ENCODE measurements around the gene MLPH. TPM values are rescaled to one million over a fixed set of nuclear protein-coding genes. Genes with fewer than 3 reads are reported as not detected.

Gene MLPH
- total and polyA plus RNA-seq, 5 donors: 57.8 to 189 (median 138) TPM

DNA sequence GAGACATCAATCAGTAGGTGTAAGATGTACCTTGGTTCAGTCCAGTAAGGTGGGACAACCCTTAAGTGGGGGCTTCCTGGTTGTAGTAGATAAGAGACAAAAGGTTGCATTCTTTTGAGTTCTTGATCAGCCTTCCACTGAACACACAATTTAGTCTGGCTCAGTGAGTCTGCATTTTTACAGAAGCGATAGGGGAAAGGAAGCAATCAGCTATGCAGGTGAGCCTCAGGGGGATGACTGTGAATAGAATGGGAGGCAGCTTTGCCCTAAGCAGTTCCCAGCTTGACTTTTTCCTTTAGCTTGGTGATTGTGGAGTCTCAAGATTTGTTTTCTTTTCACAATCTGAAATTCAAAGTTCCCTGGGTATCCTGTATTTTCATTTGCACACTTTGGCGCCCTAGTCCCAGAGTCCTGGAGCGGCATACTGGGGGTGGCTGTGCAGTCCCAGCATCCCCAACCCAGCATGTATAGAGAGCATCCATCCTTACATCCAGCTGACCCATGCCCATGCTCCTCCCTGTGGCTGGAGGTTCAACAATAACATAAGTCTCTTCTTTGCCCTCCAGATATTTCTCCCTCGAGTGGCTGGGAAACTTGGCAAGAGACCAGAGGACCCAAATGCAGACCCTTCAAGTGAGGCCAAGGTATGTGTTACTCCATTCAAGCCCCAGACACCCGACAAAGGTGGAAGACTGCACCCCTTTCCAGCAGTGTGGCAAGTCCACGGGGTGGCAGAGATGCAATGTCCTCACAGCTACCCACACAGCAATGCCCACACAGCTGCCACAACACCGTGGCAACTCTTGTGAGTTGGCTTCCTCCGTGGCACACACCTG, 59.2 kb downstream of the MLPH start:
- Histone ChIP-seq H3K4me3 (ENCODE audit: low read length) (no peak overlapping the region), H3K9me3 (ENCODE audit: control insufficient read depth, low read length) (no peaks in the 10 kb centered on the region), H3K27ac (ENCODE audit: low read length) (no peak overlapping the region), H3K4me1 (ENCODE audit: control insufficient read depth, insufficient read depth, low read length) (no peaks in the 10 kb centered on the region), H3K27me3 (ENCODE audit: control insufficient read depth, insufficient read depth) (no peaks in the 10 kb centered on the region)
- WGBS: 74% methylated on average over 8 of the region's 8 CpGs
- intact Hi-C loops (cut with DNase I): no loop called here
- ATAC-seq (no peak), DNase-seq (no peak)

DNA sequence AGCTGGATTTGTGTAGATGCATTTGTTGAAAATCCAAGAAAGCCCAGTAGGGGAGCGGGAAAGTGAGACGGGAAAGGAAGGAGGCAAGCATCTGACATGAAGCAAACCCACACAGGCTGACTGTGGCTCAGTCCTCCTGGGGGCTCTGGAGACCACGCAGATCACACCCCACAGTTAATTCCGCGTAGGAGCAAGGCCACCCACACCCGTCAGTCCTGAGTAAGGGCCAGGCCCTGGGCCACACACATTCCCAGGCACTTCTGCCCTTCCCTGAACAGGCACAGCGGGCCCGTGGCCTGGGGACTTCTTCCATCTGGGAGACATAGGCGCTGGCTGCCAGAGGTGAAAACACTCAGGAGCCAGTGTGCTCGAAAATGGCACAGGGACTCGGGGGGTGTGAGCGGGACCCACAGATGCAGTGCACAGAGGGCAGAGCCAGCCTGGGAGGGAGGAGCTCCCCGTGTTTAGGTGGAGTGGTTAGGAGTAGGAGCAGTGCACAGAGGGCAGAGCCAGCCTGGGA, 59.9 kb downstream of the MLPH start:
- Histone ChIP-seq H3K27me3 (ENCODE audit: control insufficient read depth, insufficient read depth) (no peaks in the 10 kb centered on the region), H3K4me3 (ENCODE audit: low read length) (no peak overlapping the region), H3K27ac (ENCODE audit: low read length) (no peak overlapping the region), H3K9me3 (ENCODE audit: control insufficient read depth, low read length) (no peaks in the 10 kb centered on the region), H3K4me1 (ENCODE audit: control insufficient read depth, insufficient read depth, low read length) (no peaks in the 10 kb centered on the region)
- 81% methylated on average over 13 of the region's 13 CpGs for WGBS
- intact Hi-C loops (cut with DNase I): no loop called here
- ATAC-seq (no peak), DNase-seq (no peak)

DNA sequence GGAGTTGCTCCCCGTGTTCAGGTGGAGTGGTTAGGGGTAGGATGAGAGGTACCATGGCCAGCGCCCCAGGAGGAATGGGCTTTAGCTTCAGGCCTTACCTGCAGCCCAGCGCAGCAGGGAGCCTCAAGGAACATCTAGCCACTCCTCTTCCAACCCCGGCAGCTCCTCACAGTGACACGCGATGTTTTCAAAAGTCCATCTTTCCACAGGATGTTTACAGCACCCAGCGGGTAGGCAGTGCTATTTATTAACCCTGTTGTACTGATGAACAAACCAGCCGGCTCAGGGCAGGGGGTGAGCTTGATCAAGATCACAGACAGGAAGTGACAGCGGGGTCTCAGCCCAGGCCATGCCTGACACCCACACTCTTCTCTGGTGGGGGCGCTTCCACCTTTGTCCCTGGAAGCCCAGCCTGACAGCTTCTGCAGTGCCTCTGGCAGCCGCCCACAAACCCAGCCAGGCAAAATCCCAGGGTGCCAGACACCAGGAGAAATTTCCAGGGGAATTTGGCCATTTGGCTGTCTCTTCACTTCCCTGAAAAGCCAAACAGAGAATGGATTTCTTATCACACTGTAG, 60.9 kb downstream of the MLPH start:
- Histone ChIP-seq H3K4me1 (ENCODE audit: control insufficient read depth, insufficient read depth, low read length) (no peaks in the 10 kb centered on the region), H3K27ac (ENCODE audit: low read length) (no peak overlapping the region), H3K27me3 (ENCODE audit: control insufficient read depth, insufficient read depth) (no peaks in the 10 kb centered on the region), H3K4me3 (ENCODE audit: low read length) (no peak overlapping the region), H3K9me3 (ENCODE audit: control insufficient read depth, low read length) (no peaks in the 10 kb centered on the region)
- DNase-seq (no peak), ATAC-seq (no peak)
- 55% methylated on average over 11 of the region's 11 CpGs for WGBS
- intact Hi-C loops (cut with DNase I): no loop called here

DNA sequence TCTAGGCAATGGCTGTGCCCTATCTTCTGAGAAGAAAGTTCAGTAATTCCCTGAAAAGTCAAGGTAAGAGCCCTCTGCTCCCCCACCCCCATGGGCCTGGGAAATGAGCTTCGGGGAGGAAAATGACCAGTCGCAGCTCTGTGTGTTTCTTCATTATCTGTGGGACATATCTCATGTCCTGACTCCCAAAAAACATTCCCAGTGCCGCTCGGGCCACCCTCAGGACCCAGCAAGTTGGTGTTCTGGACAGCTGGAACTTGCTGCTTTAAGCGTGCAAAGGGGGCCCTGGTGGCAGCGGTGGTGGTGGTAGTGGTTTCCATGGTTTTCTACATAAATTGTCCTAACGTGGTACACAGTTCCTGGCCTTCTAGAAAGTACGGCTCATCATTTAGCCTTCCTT, 62.2 kb downstream of the MLPH start:
- Histone ChIP-seq H3K27me3 (ENCODE audit: control insufficient read depth, insufficient read depth) (no peaks in the 10 kb centered on the region), H3K27ac (ENCODE audit: low read length) (no peak overlapping the region), H3K4me1 (ENCODE audit: control insufficient read depth, insufficient read depth, low read length) (no peaks in the 10 kb centered on the region), H3K4me3 (ENCODE audit: low read length) (no peak overlapping the region), H3K9me3 (ENCODE audit: control insufficient read depth, low read length) (no peaks in the 10 kb centered on the region)
- DNase-seq: no peak
- WGBS: 88% methylated on average over 8 of the region's 8 CpGs
- ATAC-seq: no peak
- intact Hi-C loops (cut with DNase I): no loop called here

DNA sequence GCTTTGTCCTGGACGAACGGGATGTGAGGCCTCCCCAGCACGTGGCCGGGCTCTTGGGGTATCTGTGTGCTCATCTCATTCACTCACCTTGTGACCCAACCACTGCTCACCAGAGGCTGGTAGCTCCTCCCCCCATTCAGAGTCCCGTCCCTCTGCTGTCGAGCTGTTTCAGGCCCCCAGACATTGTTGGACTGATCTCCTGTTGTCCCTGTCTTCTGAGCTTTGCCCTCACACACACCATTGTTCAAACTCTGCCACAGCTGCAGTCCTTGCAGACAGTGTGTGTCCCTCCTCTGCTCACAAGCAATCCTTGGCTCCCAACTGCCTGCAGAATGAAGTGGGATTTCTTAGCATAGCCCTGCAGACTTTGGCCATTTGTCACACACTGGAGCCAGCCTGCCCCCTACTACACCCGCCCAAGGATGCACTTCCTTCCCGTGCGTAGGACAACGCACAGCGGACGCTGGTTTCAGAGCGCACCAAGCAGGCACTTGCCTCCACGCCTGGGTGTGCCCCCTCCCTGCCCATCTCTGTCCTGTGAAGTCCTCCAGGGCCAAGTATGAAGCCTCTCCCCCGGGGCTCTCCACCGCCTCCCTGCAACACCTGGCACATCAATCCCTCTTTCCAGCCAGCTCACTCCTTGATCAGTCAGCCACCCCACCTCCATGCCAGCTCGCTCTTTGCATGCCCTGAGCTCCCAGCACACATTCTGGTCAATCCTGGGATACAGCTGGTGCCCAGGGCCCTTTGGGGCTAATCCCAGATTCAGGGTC, 62.8 kb downstream of the MLPH start:
- no peak overlapping the region for H3K4me3 ChIP-seq (ENCODE audit: low read length)

DNA sequence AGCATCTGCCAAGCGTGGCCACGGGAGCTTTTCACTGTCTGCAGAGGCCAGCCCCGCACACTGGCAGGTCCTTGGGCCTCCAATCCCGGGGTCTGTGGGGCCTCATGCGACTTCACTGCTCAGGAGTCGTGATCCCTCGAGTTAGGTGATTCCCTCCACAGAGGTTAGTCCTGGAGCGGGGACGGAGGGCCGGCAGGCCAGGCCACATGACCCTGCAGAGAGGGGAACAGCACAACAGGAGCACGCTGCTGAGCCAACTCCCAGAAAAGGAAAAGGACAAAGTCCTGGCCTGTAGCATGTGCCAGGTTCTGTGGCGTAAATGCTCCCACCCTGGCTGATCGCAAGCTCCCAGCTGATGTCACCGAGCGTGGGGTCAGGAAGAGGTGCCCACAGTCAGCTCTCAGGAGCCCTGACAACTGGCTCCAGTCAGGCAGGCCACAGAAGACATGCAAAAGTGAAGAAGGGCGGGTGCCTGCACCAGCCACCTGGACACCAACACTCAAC, 64.1 kb downstream of the MLPH start:
- Histone ChIP-seq H3K4me3 (ENCODE audit: low read length) (no peak overlapping the region), H3K4me1 (ENCODE audit: control insufficient read depth, insufficient read depth, low read length) (no peaks in the 10 kb centered on the region), H3K27ac (ENCODE audit: low read length) (no peak overlapping the region), H3K9me3 (ENCODE audit: control insufficient read depth, low read length) (no peaks in the 10 kb centered on the region), H3K27me3 (ENCODE audit: control insufficient read depth, insufficient read depth) (no peaks in the 10 kb centered on the region)
- 91% methylated on average over 16 of the region's 16 CpGs for WGBS
- DNase-seq: no peak
- peak; percentile 25 for ATAC-seq
- intact Hi-C loops (cut with DNase I): loop anchor here in 1 of 4 donors (10.0 kb wide), 1 partner anchor 126 kb away; no protein-coding TSS in a partner anchor

More for the DNA sequence above, 62.8 kb downstream of the MLPH start:
- DNase-seq (no peak), ATAC-seq (peak in 1 of 2 donors; percentile 38)
- Histone ChIP-seq H3K27me3 (ENCODE audit: control insufficient read depth, insufficient read depth) (no peaks in the 10 kb centered on the region), H3K4me1 (ENCODE audit: control insufficient read depth, insufficient read depth, low read length) (no peaks in the 10 kb centered on the region), H3K9me3 (ENCODE audit: control insufficient read depth, low read length) (no peaks in the 10 kb centered on the region), H3K27ac (ENCODE audit: low read length) (no peak overlapping the region)
- WGBS: 75% methylated on average over 17 of the region's 17 CpGs
- intact Hi-C loops (cut with DNase I): loop anchor here in 1 of 4 donors (10.0 kb wide), 1 partner anchor 125 kb away; no protein-coding TSS in a partner anchor

DNA sequence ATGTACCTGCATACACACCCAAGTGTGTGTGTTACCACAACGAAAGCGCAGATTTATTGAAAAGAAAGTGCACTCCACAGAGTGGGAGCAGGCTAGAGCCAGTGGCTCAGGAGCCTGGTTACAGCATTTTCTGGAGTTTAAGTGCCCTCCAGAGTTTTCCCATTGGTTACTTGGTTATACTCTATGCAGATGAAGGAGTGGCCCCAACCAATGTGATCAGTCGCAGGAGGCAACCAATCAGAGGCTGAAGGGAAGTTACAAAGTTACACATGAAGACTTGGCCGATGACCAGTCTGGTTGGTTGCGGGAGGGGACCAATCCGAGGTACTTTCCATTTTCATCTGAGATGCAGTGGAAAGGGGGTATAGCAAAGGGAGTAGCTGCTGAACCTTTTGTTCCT, 65.9 kb downstream of the MLPH start:
- no peak for ATAC-seq
- WGBS: 92% methylated on average over 6 of the region's 6 CpGs
- H3K27ac ChIP-seq (ENCODE audit: low read length): no peak overlapping the region
- H3K9me3 ChIP-seq (ENCODE audit: control insufficient read depth, low read length): no peaks in the 10 kb centered on the region
- DNase-seq: no peak
- no peaks in the 10 kb centered on the region for H3K4me1 ChIP-seq (ENCODE audit: control insufficient read depth, insufficient read depth, low read length)
- no peak overlapping the region for H3K4me3 ChIP-seq (ENCODE audit: low read length)
- intact Hi-C loops (cut with DNase I): loop anchor here in 1 of 4 donors (10.0 kb wide), 1 partner anchor 128 kb away; no protein-coding TSS in a partner anchor
- no peaks in the 10 kb centered on the region for H3K27me3 ChIP-seq (ENCODE audit: control insufficient read depth, insufficient read depth)

DNA sequence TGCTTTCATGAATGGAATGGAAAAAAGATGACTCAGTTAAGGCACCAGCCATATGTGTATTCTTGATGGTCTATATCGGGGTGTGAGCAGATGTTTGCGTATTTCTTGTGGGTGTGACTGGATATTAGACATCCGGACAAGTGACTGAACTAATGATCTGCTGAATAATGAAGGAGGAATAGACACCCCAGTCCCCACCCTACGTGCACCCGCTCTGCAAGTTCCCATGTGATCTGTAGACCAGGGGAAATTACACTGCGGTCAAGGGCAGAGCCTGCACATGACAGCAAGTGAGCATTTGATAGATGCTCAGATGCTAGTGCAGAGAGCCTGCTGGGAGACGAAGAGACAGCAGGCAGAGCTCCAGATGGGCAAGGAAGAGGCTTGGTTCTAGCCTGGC, 66.9 kb downstream of the MLPH start:
- intact Hi-C loops (cut with DNase I): loop anchor here in 1 of 4 donors (10.0 kb wide), 1 partner anchor 129 kb away; no protein-coding TSS in a partner anchor
- Histone ChIP-seq H3K27me3 (ENCODE audit: control insufficient read depth, insufficient read depth) (no peaks in the 10 kb centered on the region), H3K4me1 (ENCODE audit: control insufficient read depth, insufficient read depth, low read length) (peaks cover 1% of the 10 kb centered on the region), H3K9me3 (ENCODE audit: control insufficient read depth, low read length) (no peaks in the 10 kb centered on the region), H3K27ac (ENCODE audit: low read length) (no peak overlapping the region), H3K4me3 (ENCODE audit: low read length) (no peak overlapping the region)
- DNase-seq (no peak), ATAC-seq (no peak)
- WGBS: 84% methylated on average over 7 of the region's 7 CpGs

DNA sequence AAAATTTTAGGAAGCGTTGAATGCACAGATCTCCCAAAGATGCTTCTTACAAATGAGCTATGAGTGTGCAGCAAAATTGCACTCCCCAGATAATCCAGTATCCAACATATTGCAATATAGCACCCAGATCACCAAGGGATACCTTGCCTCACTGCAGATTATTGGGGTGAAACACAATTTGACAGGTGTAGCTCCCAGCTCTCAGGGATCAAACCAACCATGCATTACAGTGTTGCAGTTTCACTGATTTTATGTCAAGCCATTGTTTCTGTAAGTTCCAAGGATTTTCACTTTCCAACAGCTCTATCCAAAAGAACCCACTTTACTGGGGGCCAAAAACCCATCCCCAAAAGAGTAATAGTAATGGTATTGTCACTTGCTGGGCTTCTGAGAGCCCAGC, 68.5 kb downstream of the MLPH start:
- Histone ChIP-seq H3K9me3 (ENCODE audit: control insufficient read depth, low read length) (no peaks in the 10 kb centered on the region), H3K4me1 (ENCODE audit: control insufficient read depth, insufficient read depth, low read length) (peaks cover 8% of the 10 kb centered on the region), H3K27me3 (ENCODE audit: control insufficient read depth, insufficient read depth) (no peaks in the 10 kb centered on the region), H3K4me3 (ENCODE audit: low read length) (no peak overlapping the region), H3K27ac (ENCODE audit: low read length) (no peak overlapping the region)
- intact Hi-C loops (cut with DNase I): loop anchor here in 1 of 4 donors (10.0 kb wide), 1 partner anchor 131 kb away; no protein-coding TSS in a partner anchor
- DNase-seq: no peak
- 97% methylated on average over 1 of the region's 1 CpG for WGBS
- ATAC-seq: no peak

DNA sequence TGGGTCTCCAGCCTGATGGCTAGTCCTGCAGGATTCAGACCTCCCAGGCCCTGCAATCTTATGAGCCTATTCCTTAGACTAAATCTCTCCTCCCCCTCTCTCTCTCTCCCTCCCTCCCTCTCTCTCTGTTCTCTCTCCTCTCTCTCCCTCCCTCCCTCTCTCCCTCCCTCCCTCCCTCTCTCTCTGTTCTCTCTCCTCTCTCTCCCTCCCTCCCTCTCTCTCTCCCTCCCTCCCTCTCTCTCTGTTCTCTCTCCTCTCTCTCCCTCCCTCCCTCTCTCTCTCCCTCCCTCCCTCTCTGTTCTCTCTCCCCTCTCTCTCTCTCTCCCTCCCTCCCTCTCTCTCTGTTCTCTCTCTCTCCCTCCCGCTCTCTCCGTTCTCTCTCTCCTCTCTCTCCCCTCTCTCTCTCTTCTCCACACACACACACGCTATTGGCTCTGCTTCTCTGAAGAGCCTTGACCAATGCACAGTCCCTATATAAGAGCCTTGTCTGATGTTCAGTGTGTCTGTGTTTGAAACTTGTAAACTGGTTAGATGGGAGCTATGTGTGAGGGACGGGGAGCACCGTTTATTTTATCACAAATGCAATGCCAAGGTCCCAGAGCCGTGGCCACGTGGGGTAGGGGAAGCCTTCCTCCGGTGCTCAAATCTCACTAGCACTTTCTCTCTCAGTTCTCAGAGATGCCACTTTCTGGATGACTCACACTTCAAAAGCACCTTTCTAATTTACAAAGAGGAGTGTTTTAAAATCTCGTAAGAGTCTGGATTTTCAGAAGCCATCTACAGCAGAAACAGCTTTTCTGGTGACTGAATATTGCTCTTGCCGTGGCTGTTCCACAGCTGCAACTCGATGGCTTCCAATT, 70.0 kb downstream of the MLPH start:
- 60% methylated on average over 11 of the region's 11 CpGs for WGBS
- no peaks in the 10 kb centered on the region for H3K27me3 ChIP-seq (ENCODE audit: control insufficient read depth, insufficient read depth)
- intact Hi-C loops (cut with DNase I): loop anchor here in 1 of 4 donors (10.0 kb wide), 1 partner anchor 132 kb away; no protein-coding TSS in a partner anchor

More for the DNA sequence above, 70.0 kb downstream of the MLPH start:
- no peak overlapping the region for H3K4me3 ChIP-seq (ENCODE audit: low read length)
- ATAC-seq (peak in 1 of 2 donors; percentile 14), DNase-seq (no peak)
- H3K27ac ChIP-seq (ENCODE audit: low read length): no peak overlapping the region
- H3K4me1 ChIP-seq (ENCODE audit: control insufficient read depth, insufficient read depth, low read length): peaks cover 8% of the 10 kb centered on the region
- H3K9me3 ChIP-seq (ENCODE audit: control insufficient read depth, low read length): no peaks in the 10 kb centered on the region

All from right cardiac atrium (tissue), 5 donors.